Stimulated activated CD8-positive, alpha-beta memory T cell treated with anti-CD3 and anti-CD28 coated beads, Interleukin-7, amount 100 ng/mL, for 4 hours (primary cell): ENCODE measurements around the gene DGKB.
"Not testable (repeated sequence)": the region's sequence is repeated elsewhere in the genome, so short reads cannot be mapped to it uniquely, and the experiment has no call there.

ENCODE experiments used
- DNase-seq, 2 donors: peaks; one replicate each; pipeline ENCODE4 v3.0.0-alpha.2; 2020; ENCODE audit warnings: low read depth in 2 of 2

DGKB gene

GRCh38 chr7:14293434-14293833, 609.1 kb downstream of the DGKB start:
- no peak for DNase-seq

GRCh38 chr7:14292737-14293136, 609.8 kb downstream of the DGKB start:
- DNase-seq, result no peak

- DNase-seq, result no peak
Measured at GRCh38 chr7:14289957-14290356, 612.6 kb downstream of the DGKB start.

- DNase-seq, result no peak
Measured at GRCh38 chr7:14288701-14289100, 613.9 kb downstream of the DGKB start.

- DNase-seq, result no peak
Measured at GRCh38 chr7:14287398-14287797, 615.2 kb downstream of the DGKB start.

DNA sequence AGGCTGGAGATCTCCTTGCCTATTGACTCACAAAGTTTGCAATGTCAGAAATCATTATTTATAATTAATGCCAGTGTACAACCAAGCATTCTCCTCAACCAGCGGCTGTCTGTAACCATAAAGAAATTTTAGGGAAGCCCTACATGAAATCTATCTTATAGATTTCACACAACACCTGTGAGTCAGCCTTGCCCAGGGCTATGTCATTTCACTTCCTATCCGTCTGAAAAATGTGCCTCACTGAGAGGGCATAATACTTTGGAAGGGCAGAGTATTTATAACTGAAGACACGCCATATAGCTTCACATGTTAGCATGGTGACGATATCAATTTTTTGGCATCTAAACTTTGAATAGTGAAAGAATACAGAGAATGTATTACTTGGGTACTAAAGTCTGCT, 616.5 kb downstream of the DGKB start:
- DNase-seq, result no peak

GRCh38 chr7:14279065-14279871, 623.3 kb downstream of the DGKB start:
- not testable (repeated sequence) for DNase-seq

DNA sequence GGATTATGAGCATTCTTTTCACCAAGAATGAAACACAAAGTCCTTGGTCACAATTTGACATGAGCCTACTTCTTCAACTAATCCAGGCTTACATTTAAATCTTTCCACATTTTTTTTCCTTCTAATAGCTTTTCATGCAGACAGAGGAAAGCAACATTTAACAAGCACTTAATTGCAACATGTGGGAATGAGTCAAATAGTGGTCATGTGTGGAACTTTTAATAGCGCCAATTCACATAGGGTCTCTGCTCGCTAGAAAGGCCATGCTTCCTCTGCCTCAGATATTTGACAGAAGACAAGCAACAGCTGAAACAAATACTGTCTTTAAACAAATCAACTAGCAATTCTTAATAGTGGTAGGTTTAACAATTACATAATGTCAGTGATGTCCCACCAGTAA, 627.2 kb downstream of the DGKB start:
- DNase-seq, result no peak

DNA sequence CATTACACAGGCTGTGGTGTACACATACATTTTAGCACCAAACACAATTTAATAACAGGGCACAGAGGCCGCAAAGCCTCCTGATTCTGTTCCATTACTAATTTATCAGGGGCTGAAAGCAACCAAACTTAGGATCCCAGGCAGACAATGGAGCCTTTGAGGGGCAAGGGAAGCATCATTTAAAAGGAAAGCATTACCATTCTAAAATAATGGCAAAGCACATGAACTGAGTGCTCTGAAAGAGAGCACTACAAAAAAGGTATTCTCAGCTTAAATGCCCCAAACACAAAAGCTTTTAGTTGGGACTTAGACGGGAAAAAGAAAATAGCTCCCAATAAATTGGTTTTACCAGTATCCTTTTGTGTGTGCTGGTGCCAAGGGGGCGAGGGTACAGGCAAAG, 631.1 kb downstream of the DGKB start:
- DNase-seq, result no peak

DNA sequence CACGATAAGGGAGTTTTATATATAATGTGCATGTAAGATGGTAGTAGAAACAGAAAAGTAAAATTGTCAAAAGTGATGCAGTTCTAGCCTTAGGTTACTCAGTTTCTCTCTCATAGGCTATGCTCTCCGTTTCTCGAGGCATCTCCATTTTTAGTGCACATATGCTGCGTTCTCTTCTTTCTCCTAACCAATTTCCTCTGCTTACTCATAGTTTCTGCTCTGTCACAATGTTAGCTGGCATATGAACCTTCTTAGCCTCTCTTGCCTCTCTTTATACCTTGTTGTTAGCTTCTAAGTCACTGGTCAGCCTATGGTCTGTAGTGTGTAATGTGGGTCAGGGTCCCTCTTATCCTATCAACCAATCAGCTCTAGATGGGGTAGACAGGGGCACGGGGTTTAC, 632.5 kb downstream of the DGKB start:
- DNase-seq, result no peak

GRCh38 chr7:14260011-14260410, 642.5 kb downstream of the DGKB start:
- DNase-seq, result no peak

- no peak for DNase-seq
Measured at GRCh38 chr7:14258861-14259260, 643.7 kb downstream of the DGKB start.

GRCh38 chr7:14258441-14258840, 644.1 kb downstream of the DGKB start:
- DNase-seq, result no peak

GRCh38 chr7:14252458-14252857, 650.1 kb downstream of the DGKB start:
- no peak for DNase-seq

DNA sequence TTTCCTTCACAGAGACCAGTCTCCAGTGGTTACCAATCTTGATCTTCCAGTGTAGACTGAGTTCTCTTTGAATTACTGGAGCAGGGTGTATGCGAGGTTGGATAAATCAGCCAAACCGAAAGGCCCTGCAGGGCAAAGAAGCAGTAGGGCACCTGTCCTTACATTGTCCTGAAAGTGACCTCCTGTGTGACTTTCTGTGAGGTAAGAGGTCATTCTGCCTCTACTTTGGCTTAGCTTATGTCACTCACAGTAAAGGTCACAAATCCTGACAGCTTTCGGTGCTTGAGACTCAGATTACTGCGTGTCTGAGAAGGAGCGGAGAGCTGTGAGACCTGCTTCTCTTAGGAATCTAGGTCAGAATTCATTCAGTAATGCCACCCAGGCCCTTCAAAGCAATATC, 660.4 kb downstream of the DGKB start:
- no peak for DNase-seq

DNA sequence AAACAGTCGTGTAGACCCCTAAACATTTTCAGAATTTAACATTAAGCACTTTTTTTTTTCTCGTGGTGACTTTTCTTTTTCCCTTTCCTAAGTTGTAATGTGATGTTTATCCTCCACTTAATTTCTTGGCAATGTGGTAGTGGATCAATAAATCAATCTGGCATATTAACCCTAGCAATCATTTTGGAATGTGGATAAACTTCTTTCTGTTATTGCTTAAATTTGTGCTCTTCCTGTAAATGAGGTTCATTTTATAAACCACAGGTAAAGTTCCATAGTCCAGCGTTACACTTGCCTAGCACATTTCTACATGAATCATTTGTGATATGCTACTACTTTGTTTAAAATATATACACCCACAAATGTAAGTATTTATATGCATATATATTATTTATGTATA, 665.7 kb downstream of the DGKB start:
- no peak for DNase-seq

DNA sequence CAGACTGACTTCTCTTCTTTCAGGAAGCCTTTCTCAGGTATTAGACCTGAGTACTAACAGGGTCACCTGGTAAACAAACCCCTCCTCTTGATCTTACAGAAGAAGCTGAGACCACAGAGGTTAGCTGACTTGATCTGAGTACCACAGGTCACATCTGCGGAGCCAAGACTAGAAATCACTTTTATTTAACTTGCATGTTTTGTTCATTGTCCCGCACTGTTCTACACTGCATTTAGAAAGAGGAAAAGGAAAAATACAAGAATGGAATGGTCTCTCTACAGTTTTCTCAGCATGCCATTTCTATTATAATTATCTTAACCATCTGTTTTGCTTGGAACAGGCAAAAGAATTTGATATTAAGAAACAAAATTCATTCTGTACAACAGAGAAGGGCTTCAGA, 667.5 kb downstream of the DGKB start:
- DNase-seq, result no peak

DNA sequence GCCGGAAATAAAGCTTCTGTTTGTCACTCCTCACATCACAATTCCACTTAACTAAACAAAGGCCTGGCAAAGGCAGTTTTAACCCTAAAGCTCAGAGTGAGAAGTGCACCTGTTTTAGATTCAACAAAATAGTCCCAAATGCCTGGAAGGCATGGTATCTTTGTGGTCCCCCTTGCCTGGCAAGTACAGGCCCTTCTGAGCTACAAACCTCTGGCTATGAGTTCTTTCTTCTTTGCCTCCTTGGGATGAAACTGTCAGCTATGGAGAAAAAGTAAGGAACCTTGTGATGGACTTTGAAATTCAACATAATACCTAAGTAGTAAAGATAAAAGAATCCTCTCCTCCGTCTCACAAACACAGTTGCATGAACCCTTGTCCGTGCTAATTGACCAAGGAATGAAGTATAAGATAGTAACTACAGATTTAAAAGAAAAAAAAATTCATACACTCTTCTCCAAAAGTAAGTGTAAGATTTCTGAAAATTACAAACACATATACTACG, 668.6 kb downstream of the DGKB start:
- DNase-seq, result no peak

DNA sequence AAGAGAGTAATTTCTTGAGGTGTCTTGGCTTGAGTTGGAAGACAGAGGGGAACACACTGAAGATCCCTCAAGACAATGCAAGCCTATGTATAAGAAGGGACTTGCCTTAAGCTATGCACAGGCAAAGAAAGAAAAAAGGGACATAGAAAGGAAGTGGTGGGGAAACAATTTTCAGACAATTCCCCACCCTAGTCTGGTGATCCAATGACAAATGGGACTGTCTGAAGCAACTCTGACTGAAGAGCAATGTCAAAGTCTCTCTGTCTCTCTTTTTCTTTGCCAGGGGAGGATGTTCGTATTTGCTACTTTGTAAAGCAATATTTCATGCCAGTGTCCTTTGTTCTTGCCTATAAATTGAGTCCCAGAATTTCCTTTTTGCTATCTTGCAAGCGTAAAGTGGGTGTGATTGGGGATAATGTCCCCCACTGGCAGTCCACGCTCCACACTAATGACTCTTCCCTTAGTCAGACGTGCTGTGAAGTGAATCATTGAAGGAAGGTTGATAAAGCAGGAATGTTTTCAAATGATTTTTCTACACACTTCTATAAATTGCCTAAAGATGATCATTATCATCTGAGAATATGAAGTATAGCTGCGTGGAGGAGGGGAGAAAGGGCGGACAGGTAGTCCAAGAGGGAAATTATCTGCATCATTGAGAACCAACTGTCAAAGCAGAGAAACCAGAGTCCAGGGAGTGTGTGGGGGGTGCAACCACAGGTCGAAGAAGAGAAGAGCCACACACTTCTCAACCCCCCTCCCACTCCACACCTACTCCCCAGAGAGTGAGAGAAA, 669.3 kb downstream of the DGKB start:
- DNase-seq, result no peak

- no peak for DNase-seq
Measured at GRCh38 chr7:14229047-14229446, 673.5 kb downstream of the DGKB start.

DNA sequence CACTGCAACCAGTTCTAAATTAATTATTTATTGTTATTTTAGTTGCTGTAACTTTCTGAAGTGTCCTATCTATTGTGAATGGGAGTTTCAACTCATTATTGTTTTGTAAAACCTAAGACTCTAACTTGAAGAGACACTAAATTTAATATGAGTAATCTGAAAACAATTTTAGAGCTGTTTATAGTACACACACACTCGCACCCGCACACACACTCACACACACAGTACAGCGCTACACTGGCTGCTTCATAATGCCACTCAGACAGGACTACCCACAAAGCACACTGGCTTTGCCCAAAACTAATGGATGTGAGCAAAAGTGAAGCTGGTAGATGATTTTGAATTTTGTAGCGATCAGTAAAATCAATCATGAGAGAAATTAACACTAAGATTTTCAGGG, 674.2 kb downstream of the DGKB start:
- DNase-seq, result no peak

- DNase-seq, result no peak
Measured at GRCh38 chr7:14226126-14226525, 676.4 kb downstream of the DGKB start.

DNA sequence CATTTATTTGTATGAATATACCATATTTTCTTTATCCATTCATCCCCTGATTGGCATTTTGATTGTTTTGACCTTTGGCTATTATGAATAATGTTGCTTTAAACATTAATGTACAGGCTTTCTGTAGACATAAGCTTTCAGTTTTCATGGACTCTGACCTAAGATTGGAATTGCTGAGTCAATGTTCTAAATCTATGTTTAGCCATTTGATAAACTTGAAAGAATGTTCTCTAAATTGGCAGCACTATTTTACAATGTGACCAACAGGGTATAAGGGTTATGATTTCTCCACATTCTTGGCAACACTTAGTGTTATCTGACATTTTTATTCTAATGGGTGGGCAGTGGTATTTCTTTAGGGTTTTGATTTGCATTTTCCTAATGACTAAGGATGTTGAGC, 683.4 kb downstream of the DGKB start:
- no peak for DNase-seq
